GM21381 (cell line): ENCODE measurements around the gene TSPAN2.
A peak's percentile ranks its signal among the peaks of the same experiment; 100 is the strongest.

Source experiments
- ATAC-seq: cut with Tn5 transposase; IDR thresholded peaks from one replicate; pipeline ENCODE4 v1.9.1; 2021; ENCODE audit warnings: mild to moderate bottlenecking, moderate library complexity; ENCODE audit not compliant: unreplicated experiment

TSPAN2 gene

DNA sequence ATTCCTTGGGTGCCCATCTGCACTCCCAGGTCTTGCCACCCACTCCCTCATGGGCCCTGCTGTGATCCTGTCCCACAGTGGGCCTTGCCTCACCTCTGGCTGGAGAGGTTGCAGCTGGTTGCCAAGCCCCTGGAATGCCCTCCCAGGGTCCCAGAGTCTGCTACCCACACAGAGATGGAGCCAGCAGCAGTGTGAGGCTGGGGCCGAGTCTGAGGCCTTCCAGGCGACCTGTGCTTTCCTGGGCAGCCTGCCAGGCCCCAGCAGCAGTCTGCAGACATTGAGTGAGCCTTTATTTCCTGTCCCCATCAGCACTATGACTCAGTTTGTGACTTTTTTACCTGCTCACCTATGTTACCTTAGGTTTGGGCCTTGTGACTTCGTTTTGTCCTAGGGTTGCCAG, 25.0 kb upstream of the TSPAN2 start:
- ATAC-seq, result no peak

DNA sequence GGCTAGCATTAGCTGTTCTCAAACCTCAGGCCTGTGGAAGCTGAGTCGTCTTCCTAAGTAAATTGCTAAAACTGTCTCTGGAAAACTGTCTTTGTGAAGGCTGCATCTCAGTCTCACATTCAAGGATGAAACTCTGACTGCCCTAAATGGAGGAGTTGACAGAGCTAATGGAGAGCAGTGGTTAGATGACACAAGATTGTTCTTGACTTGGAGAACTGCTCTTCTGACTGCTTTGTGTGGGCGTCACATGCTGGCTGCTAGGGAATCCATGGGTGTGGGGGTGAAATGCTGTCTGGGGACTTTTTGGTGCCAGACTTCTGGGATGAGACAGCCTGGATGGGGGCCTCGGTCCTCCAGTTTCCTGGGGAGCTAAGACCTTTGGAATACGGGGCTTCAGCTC, 24.5 kb upstream of the TSPAN2 start:
- no peak for ATAC-seq

DNA sequence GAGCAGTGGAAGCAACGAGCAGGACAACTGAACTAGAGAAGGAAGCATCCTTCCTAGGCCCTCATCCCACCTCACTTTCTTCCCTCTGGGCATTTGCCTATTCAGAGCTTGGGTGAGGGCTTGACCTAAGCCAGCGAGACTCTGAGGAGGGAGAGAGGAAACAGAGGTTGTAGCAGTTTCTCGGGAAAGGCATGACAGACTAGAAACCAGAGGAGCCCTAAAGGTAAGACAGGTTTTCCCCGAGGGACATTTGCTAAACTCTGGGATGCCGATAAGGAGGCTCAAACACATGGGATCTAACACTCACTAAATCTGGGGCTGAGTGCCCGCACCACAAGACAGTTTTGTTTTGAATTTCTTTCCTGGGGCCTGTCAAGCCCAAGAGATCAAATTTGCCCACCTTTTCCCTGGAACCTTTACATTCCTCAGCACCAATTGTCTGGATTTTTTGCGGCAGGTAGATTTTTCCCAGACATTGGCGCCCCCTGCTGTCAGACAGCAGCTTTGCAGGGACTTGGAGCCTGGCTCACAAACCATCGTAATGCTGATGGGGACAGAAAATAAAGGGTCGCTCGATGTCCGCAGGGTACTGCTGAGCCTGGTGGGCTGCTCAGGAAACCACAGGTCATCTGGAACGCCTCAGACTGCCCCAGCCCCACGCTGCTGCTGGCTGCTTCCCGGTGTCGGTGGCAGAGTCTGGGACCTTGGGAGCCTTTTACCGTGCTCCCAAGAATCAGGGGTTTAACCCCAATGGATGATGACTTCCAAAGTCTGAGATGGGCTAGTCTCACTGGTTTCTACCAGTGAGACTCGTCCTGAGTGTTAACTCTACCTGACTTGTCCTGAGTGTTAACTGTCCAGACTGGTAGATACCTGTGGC, 23.4 kb upstream of the TSPAN2 start:
- no peak for ATAC-seq

DNA sequence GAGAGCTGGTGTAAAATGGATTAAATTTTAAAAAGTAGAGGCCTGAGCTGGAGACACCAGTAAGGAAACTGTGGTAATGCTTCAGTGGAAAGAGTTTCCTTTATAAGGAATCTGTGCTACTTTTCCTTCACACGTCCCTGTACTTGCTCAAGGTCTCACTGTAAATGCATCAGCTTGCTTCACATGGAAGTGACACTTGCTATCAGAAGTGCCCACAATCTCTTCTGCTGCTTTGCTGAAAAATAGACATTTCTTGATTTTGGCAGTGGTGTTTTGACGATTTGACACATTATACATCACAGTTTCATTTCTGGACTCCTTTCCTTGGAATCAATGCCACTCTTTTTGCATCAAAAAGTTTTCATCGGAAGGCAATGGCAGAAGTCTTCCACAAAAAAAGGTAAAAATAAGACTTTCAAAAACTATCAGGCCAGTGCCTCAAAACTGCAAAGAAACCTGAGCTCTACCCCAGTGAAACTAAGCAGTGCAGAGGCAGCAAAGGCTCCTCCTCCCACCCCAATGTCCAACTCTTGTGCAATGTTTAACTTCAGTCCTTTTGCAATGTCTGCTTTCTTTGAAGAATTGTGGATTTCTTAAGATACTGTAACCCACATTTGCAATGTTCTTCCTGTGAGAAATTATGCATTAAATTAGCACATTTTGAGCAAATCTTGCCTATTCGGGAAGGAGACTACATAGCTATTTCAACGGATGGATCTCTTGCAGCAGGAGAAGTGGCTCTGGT, 18.4 kb upstream of the TSPAN2 start:
- ATAC-seq, result no peak

DNA sequence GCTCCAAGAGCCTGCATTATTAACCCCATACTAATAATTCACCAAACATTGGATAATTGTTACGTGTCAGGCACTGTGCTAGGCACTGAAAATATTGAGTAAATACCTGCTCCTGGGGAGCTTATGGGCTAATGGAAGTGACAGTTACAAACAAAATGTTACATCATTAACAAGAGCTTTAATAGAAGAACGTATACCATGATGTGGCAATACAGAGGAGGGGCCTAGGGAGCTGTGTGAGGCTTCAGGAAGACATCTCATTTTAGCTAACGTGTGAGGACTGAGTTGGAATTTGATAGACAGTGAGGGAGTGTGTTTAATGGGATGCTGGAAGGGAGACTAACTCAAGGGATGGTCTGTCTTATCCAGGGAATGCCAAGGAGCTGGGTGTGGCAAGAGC, 16.5 kb upstream of the TSPAN2 start:
- ATAC-seq, result no peak

DNA sequence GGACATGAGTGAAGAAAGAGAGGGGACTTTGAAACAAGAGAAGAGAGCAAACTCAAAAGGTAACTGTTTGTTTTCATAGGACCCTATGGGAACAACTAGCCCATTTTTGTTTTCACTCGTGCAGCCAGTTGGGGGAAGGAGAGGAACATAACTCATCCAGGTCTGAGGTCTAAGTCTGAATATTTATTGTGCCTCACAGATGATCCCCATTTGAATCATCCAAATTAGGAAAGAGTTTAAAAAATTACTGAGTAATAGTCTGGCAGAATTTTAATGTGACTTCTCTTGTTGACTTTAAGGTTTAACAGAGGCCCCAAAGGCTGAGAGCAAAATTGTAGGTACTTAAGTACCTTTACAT, 10.4 kb upstream of the TSPAN2 start:
- ATAC-seq, result no peak

DNA sequence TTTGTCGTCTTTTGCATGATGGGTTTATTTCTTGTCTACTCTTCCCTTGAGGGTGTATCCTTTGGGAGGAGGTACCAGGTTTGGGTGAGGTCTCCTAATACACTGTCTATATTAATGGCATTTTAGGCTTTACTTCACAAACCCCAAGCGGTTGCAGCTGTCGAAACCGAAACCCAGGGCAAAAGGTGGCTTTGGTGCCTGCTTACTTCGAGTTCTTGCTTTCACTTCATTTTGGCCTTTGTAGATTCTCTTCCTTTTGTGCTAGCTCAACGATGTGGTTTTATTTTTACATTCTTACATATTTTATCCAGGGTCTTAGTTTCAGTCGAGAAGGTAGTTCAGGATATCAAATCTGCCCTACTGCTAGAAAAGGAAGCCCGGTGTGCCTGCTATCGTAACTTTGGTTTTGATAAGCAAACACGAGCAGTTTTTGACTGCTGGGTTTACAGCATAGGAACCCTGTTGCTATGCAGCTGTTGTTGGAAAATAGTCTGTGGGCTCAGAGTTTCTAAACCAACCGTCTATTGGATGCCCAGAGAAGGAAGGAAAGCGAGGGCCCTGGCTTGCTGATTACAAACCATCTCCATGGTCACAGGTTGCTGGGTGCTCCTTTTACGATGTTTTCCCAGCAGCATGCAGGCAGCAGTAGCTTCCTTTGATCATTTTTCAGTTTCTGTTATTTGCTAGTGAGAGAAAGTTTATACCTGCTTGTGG, 9.8 kb upstream of the TSPAN2 start:
- ATAC-seq, result peak; percentile 86

DNA sequence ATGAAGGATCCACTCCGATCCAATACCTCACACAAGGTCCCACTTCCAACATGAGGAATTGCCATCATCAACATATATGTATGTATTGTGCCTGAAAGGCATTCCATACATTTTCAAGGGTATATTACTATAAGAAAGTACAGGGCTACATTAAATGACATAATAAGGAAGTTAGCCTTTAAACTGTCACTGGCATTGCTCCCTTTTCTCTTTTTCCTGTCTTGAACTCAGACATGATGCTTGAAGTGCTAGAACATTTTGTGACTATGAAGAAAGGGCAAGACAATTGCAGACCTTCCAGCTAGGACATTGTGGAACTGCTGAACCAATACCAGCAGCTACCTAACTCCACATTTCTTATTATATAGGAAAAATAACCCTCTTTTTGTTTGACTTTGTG, 2.9 kb upstream of the TSPAN2 start:
- no peak for ATAC-seq

DNA sequence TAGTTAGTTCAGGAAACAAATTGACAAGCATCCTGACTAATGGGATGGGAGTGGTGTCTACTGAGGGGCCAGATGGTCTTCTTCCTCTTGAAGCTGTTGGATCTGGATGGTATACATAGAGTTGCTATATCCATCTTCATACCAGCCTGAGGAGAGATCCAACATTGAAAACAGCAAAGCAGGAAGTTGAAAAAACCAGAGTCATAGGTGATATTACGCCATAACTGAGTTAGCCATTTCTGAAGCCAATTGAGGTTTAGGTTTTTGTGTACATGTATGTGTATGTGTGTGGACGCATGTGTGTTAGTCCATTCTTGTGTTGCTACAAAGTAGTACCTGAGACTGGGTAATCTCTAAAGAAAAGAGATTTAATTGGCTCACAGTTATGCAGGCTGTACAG, 2.3 kb upstream of the TSPAN2 start:
- no peak for ATAC-seq

DNA sequence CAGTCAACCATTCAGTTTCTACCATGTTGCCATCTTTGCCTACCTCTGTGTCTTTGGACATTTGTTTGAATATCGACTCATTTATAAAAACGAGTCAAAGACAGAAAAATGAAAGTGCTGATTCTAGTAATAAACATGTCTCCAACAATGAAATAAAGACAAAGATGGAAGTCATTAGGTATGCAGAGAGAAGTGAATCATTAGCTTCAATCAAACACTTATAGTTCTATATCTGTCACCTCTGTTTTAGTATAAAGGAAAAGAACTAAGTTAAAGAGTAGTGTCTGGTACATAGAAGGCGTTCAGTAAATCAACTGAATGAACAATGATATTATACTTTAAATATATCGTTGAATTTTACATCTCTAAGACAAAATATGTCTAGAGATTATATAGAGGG, 1.7 kb upstream of the TSPAN2 start:
- no peak for ATAC-seq

DNA sequence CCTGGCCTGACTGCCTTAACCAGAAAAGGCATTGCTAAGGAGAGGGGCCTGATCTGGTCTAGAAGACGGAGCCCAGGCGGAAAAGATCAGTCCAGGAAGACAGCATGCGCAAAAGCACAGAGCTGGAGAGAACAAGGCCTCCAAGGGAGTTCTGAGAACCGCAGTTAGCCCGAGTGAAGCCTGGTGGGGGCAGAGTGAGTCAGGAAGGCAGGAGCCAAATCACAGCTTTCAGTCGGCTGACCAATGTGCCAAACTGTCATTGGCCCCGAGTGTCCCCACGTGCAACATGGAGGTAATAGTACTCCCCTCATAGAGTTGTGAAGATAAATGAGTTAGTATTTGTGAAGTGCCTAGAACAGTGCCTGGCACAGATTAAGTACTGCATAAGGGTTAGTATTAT, 1.2 kb upstream of the TSPAN2 start:
- no peak for ATAC-seq

DNA sequence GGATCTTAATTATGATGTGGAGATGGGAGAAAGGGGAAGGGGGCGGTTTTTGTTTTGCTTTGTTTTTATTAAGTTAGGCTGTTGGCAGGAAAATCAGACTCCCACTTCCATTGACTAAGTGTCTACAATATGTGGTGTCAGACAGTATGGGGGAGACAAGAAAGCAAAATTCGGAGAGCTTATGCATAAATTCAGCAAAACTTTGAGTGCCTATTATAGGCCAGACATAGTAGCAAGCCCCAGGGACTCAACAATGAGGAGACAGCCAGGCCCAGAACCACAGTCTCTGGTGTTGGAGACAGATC, 835 bp upstream of the TSPAN2 start:
- no peak for ATAC-seq

DNA sequence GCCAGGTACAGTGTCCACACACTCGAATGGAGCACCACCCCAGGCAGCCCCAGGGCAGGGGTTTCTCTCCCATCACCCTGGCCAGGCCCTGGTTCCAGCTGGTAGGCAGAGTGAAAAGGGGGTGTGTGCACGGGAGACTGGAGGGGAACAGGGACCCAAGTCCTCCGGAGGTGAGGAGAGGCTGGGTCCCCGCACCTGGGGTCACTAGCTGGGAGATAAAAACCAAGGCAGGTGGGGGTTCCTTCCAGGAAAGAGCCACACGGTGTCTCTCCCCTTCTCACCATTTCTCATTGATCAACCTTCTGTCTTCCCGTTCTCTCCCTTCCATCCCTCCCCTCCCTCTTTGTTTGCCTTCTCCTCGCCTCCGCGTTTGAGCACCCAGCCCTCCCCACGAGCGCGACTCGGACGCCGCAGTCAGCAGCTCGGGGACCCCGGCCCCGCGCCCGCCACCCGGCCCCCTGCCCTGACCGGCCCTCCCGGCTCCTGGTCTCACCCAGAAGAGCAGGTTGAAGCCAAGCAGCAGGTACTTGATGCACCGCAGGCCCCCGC, 358 bp downstream of the TSPAN2 start:
- no peak for ATAC-seq

DNA sequence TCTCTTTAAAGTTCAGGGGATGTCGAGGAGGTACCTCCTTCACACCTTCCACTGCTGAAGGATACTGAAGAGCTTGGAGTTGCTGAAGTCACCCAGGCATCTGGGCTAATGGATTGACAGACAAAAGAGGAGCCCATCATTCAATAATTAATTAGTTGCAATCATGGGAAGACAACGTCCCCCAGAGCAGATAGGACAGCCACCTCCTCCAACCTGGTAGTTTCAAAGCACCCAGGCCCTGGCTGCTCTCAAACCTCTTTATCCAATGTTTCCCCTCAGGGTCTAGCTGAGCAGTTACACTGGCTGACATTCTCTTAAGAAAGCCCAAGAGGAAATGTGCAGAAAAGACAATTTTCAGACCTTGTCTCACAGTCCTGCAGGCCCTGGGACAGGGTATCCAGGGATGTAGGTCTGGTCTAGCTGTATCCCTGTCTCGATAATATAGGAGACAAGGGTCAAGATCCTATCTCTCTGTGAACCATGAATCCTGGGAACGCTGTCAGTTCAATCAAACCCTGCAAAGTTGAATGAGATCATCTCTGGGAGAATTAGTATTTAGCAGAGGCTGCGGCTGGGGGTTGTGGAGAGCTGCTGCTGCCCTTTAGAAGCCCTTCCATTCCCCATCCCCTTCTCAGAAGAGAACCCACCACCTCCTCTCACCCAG, 1.1 kb downstream of the TSPAN2 start:
- no peak for ATAC-seq

DNA sequence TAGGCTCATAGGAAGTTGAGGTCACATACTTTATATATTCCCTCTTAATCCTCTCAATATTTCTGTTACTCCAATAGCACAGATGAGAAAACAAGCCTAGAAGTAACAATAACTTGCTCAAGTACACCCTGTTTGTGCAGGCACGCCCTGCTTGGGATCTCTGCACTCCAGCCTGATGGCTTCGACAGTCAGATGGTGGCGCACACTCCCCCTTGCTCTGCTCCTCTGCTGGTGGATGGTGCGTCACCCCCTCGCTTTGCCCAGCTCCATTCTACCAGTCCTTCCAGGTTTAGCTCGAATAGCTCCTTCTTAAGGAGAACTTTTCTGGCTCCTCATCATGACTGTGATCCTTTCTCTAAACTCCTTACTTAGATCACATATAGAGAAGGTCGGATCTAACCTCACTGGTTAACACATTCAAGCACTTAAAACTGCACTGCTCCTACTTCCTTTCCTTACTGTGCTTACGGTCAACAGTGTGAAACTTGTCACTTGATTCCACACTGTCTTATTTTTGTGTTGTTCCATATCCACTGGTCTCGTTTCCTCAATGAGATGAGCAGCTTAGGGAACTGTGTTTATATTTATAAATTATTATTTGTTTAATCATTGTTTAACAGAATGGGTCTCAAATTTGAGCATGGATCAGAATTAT, 3.0 kb downstream of the TSPAN2 start:
- no peak for ATAC-seq

DNA sequence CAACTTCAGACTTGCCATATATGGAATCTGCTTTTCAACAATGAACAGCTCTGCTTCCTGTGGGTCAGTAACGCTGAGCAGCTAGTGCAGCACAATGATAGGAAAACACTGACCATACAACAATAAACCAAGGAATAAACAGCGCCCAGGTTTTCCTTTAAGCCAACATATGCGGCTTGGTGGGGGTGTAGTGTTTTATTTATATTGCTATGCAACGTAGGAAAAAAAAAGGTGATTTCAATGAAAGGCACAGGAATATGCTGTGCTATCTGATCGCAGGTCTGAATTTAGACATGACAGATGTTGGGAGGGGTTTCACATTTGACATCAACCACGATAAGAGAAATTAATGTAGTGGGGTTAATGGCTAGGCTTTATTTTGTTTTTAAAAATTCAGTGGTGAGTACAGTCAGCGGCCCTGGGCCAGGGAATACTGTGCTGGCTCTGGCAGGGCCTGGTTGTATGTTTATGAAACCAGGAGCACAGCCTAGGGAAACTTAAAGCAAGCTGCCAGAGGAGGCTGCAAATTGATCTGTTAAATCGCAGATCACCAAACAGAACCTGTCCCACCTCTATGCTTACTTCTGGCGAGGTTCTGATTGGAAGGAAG, 4.3 kb downstream of the TSPAN2 start:
- ATAC-seq, result no peak

DNA sequence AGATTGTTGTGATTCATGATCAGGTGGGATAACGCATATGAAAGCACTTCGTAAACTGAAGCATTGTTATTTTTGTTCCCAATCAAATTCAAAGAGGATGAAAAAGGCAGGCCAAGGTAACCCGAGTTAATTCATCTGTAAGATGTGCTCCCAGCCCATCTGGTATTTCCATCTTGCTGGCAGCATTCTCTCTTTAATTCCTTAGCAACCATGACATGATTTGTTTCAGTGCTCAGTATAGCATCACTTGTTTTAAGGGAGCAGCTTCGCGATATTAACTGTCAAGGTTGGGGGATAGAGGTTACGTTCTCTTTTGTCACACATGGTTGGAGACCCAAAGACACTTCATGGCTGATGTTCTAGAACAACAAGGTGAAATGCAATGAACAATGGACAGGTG, 6.4 kb downstream of the TSPAN2 start:
- ATAC-seq, result no peak

DNA sequence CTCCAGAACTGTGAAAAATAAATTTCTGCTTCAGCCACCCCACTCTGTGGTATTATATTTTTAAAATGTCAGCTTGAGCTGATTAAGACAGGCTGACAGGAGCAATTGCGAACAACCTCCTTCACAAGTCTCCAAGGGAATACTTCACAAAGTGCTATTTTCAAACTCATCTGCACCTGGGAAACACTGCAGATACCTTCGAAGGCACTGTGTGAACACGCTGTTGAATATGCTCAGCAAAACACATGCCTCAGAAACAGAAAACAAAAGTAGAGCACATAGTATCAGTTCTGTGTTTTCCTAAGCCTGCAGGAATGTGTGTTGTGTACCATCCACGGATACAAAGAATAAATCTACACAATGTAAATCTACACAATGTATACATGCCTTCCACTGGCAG, 10.6 kb downstream of the TSPAN2 start:
- ATAC-seq, result no peak

DNA sequence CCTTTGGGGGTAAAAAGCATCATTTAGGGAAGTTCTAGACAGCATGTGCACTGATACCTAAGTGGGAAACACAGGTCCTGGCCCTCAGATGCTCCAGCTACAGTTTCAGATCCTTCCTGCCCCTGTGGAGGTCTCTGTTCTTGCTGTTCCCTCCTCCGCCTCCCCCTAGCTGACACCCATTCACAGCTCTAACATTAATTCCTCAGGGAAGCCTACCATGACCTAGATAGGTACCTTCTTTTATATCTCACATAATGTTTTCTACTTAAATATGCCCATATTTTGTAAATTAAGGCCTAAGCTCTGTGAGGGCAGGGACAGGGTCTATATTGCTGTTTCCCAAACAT, 11.3 kb downstream of the TSPAN2 start:
- no peak for ATAC-seq

DNA sequence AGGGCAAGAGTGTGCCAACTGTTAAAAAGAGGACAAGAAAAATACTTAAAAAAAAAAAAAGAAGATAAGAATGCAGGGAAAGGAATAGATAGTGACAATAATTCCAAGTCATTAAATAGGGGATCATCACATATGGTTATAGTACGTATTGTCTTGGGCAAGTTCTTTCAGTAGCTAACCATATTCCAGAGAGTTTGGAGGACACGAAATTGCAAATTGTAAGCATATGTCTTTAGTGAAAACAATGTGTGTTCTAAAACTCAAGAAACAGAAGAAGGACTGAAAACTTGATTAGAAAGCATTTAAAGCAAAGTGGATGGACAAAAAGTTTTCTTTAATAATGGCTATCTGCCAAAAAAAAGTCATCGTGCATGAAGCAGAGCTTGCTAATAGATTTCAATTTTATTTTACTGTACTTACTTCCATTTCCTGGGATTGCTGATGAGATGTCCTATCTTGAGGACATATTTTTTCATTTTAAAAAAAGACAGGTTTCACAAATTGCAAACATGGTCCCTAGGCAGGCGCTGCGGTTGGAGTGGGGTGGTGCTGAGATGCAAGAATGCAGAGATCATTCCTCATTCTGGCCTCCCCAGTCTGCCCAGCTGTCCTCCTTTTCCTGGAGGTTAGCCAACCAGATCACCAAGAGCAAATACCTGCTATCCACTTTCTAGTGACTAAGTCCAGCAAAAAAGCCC, 11.9 kb downstream of the TSPAN2 start:
- no peak for ATAC-seq
